ENCODE results near the gene CPPED1. TPM values are rescaled to one million over a fixed set of nuclear protein-coding genes. Genes with fewer than 3 reads are reported as not detected.
"Not testable (repeated sequence)": the region's sequence is repeated elsewhere in the genome, so short reads cannot be mapped to it uniquely, and the experiment has no call there.

CPPED1 gene
- total RNA-seq, 1 donor from 2014 or later, result 22.7 TPM

GRCh38 chr16:12769525-12769924, 34.2 kb downstream of the CPPED1 start:
- peak; percentile 39 for DNase-seq (ENCODE audit: low spot score)

- no peak for DNase-seq (ENCODE audit: low spot score)
These were observed 35.8 kb downstream of the CPPED1 start for GRCh38 chr16:12767897-12768296.

GRCh38 chr16:12766853-12767252, 36.8 kb downstream of the CPPED1 start:
- no peak for DNase-seq (ENCODE audit: low spot score)

- DNase-seq (ENCODE audit: low spot score), result not testable (repeated sequence)
These were observed 37.5 kb downstream of the CPPED1 start for GRCh38 chr16:12766208-12766607.

- DNase-seq (ENCODE audit: low spot score), result no peak
These were observed 38.7 kb downstream of the CPPED1 start for GRCh38 chr16:12764813-12765488.

GRCh38 chr16:12763517-12763916, 40.2 kb downstream of the CPPED1 start:
- peak; percentile 5 for DNase-seq (ENCODE audit: low spot score)

GRCh38 chr16:12760819-12761611, 42.7 kb downstream of the CPPED1 start:
- peak; percentile 24 for DNase-seq (ENCODE audit: low spot score)

- peak; percentile 33 for DNase-seq (ENCODE audit: low spot score)
These were observed 44.8 kb downstream of the CPPED1 start for GRCh38 chr16:12758670-12759558.

GRCh38 chr16:12758031-12758669, 45.5 kb downstream of the CPPED1 start:
- DNase-seq (ENCODE audit: low spot score), result peak; percentile 20

- DNase-seq (ENCODE audit: low spot score), result peak; percentile 35
These were observed 46.1 kb downstream of the CPPED1 start for GRCh38 chr16:12757546-12757945.

GRCh38 chr16:12754824-12755543, 48.7 kb downstream of the CPPED1 start:
- peak; percentile 35 for DNase-seq (ENCODE audit: low spot score)

- DNase-seq (ENCODE audit: low spot score), result peak; percentile 30
These were observed 50.3 kb downstream of the CPPED1 start for GRCh38 chr16:12753203-12754023.

- no peak for DNase-seq (ENCODE audit: low spot score)
These were observed 51.5 kb downstream of the CPPED1 start for GRCh38 chr16:12752159-12752558.

- DNase-seq (ENCODE audit: low spot score), result no peak
These were observed 53.2 kb downstream of the CPPED1 start for GRCh38 chr16:12750554-12750918.

- no peak for DNase-seq (ENCODE audit: low spot score)
These were observed 54.6 kb downstream of the CPPED1 start for GRCh38 chr16:12749076-12749475.

- no peak for DNase-seq (ENCODE audit: low spot score)
These were observed 55.9 kb downstream of the CPPED1 start for GRCh38 chr16:12747827-12748226.

- peak; percentile 3 for DNase-seq (ENCODE audit: low spot score)
These were observed 56.4 kb downstream of the CPPED1 start for GRCh38 chr16:12747261-12747660.

- no peak for DNase-seq (ENCODE audit: low spot score)
These were observed 58.8 kb downstream of the CPPED1 start for GRCh38 chr16:12744860-12745259.

GRCh38 chr16:12742741-12743140, 60.9 kb downstream of the CPPED1 start:
- no peak for DNase-seq (ENCODE audit: low spot score)
